Stimulated activated CD8-positive, alpha-beta memory T cell treated with anti-CD3 and anti-CD28 coated beads, Interleukin-7, amount 100 ng/mL, for 1 hour (primary cell): ENCODE measurements around the gene SPEF2.

Experiments
- DNase-seq, 2 donors: peaks; one replicate each; pipeline ENCODE4 v3.0.0-alpha.2; 2020; ENCODE audit warnings: low read depth in 2 of 2

The SPEF2 gene

GRCh38 chr5:35783551-35783950, 165.9 kb downstream of the SPEF2 start:
- DNase-seq, result no peak

- no peak for DNase-seq
Observed at GRCh38 chr5:35785601-35786085, 168.0 kb downstream of the SPEF2 start.

- no peak for DNase-seq
Observed at GRCh38 chr5:35788724-35789123, 171.1 kb downstream of the SPEF2 start.

DNA sequence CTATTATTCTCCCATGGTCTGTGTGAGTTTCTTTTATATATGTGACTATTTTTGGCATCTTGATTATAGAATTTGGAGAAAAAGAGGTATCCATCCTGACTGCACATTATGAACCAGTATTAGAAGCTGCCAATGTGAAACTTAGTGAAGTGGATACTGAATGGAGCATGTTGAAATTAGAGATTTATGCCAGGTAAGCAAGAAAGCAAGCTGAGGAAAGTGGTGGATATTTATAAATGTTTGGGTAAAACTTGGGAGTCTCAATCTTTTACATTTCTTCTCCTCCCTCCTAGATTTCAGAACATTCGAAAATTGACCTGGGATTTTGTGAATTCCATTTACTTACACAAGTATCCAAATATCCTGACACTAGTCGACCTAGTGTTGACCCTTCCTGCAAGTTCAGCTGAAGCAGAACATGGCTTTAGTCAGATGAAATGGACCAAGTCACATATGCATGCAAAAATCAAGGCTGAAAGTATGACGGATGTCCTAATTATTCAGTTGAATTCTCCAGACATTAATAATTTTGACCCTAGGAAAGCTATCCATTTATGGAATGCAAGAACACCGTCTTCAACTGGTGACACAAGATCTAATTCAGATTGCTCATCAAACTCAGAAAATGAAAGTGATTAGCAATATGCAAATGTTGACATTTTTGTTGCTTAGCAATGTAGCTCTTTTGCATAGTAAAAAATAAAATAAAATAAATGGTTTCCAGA, 172.2 kb downstream of the SPEF2 start:
- DNase-seq, result no peak

GRCh38 chr5:35790457-35790822, 172.8 kb downstream of the SPEF2 start:
- DNase-seq, result no peak

DNA sequence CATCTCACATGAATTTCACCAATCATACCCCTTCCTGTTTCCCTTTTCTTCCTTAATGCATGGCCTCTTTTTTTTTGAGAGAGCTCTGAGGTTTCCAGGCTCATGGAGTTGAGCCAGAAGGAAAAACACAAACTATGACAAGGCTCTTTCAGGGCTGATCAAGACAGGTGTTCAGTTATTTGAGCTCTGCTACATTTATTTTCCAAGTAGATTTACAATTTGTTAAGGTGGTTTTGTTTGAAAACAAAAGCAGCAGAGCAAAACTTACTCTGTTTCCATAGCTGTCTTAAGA, 176.6 kb downstream of the SPEF2 start:
- no peak for DNase-seq

- no peak for DNase-seq
Observed at GRCh38 chr5:35794684-35795375, 177.2 kb downstream of the SPEF2 start.

- DNase-seq, result no peak
Observed at GRCh38 chr5:35799181-35799580, 181.5 kb downstream of the SPEF2 start.

DNA sequence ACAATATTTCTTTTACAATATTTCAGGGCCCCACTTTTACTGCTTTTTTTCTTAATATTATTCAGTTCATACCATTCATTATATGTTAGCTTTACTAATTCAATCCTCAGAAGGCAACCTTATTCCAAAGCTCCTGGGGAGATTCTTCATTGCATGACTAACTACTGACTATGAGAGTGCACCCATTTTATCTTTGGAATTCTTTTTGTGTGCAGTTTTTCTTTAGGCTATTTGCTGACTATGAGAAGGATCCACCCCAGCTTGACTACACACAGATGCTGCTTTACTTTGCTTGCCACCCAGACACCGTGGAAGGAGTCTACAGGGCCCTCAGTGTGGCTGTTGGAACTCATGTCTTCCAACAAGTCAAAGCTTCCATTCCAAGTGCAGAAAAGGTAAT, 182.1 kb downstream of the SPEF2 start:
- no peak for DNase-seq

DNA sequence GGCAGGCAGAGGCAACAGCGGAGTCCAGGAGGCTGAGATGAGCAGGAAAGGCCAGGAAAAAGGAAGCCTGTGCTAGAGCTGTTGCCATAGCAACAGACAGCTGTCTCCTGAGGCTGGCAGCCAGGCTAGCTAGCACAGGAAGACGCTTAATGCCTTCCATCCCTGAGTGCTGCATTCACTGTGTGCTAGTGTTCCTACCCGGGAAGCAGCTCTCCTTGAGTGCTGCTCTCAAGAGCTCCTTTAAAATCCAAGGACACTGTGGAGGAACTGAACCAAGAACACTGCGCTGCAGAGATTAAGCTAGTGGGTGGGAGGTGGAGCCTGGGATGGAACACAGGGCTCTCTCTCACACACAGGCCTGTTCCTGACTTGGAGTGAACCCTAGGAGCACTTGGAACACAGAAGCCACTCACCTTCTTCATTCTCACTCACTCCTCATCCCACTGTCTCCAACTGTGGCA, 185.6 kb downstream of the SPEF2 start:
- DNase-seq, result no peak

DNA sequence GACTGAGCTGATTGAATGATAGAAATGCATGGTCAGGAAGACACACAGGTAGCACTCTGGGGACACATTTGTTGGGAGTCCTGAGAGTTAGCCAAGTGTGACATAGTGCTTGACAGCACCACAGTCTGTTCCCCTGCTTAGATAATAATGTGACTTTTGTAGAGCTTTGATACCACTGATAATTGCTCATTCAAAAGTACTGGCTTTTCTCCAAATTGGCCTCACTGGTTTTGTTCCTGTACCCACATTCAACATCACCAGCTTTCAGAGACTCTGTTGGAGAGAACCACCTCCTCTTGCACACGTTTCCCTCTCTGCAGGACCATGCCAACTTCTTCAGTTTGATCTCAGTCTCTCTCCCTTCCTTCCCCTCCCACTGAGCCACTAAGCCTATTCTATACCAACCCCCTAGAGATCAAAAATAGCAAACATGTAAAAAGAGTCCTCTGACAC, 186.6 kb downstream of the SPEF2 start:
- DNase-seq, result no peak

DNA sequence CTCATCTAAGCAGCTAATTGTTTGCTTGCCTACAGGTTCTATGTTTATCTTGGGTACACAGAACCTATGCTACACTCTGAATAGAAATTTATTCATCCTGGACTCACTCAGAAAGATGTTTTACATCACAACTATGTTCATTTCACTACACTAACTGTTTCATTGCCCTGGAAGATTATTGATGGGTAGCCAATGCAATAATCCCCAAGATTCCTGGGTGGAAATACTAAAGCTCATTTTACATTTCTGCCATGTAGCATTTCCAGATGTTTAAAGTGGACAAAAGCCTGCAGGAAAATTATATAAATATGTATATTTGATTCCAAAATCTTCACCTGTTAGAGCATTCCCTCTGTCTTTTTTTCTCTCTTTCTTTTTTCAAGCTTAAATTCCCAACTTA, 187.2 kb downstream of the SPEF2 start:
- no peak for DNase-seq

DNA sequence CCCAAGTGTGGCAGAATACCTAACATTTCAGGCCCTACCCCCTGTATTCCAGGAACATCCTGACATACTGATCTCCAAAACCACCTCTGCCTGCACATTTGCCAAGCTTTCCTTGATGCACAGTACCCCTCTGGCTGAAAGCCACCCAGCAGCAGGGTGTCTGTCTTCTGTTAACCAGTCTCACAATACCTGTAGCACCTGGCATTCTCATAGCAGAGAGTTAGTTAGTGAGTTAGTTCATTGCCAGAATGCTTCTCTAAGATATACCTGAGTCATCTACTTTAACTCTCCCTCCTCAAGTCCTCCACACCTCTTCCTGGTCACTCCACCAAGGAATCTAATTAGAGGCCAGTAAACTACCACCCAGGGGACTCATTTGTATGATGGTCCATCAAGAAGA, 192.9 kb downstream of the SPEF2 start:
- DNase-seq, result no peak

DNA sequence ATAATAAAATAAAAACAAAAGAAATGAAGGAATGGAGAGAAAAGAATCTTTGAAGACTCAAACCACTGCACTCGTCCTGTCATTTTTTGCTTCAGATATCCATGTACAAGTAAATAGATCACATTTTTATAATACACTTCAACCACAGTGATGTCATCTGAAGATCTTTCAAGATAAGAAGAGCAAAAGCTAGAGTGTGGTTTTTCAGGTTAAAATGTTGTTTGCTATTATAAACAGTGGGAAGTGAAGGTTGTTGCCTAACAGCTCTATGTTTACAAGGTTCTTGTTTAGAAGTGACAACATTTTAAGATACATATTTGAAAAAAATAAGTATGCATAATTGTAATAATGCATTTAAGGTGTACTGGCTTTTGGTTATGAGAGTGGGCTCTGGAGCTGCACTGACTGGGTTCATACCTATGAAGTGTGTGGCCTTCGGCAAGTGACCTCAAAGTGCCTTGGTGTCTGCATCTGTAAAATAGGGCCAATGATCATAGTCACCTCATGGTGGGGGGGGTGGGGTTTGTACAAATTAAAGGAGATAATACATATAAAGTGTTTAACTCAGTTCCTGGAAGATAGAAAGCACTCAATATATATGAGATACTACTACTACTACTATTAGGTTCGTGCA, 193.6 kb downstream of the SPEF2 start:
- DNase-seq, result no peak

- DNase-seq, result no peak
Observed at GRCh38 chr5:35813521-35813920, 195.9 kb downstream of the SPEF2 start.

DNA sequence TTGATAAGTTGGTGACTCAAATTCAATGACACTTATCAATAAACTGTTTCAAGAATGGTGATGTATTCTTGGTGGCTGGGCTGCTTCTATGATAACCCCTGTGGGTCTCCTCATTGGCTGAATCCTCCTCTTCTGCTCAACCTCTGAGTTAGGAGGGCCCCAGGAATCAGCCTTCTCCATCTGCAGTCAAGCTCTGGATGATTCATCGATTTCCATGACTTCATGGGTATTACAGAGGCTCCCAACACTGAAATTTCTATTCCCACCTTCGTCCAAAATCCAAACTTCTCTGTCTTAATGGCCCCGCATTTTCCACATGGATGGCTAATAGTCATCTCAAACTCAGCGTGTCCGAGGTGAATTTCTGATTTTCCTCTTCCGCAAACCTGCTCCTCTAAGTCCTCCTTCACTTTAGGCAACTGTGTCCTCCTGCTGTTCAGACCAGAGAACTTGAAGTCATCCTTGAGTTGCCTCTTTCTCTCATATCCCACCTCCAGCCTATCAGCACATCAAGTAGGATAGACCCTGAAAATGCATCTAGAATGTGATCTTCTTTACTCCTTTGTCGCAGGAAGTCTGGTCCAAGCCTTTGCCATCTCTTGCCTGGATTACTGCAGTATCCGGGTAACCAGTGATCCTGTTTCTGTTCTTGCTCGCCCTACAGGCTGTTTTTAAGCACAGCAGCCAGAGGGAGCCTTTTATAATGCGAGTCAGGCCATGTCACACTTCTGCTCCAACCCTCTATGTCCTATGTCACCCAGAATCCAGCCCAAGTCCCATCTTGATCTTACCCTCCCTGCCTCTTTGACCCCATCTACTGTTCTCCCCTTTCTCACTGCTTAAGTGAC, 197.7 kb downstream of the SPEF2 start:
- no peak for DNase-seq

- no peak for DNase-seq
Observed at GRCh38 chr5:35816881-35817521, 199.3 kb downstream of the SPEF2 start.

DNA sequence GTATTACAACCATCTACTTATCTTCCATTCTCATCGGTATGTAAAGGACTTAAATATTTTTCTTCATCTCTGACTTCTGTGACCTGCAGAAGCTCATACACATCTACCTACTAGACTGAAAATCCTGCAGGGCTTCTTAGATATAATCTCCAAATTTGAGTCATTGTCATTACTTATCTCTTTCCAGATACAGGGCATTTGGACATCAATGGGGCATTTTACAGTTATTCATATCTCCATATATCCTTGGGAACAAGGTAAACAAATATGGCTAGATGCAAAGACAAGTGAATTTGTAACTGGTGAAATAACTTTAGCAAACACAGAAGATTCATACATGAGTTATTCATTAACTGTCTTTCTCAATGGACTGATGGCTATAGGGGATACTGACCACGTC, 201.4 kb downstream of the SPEF2 start:
- DNase-seq, result no peak

DNA sequence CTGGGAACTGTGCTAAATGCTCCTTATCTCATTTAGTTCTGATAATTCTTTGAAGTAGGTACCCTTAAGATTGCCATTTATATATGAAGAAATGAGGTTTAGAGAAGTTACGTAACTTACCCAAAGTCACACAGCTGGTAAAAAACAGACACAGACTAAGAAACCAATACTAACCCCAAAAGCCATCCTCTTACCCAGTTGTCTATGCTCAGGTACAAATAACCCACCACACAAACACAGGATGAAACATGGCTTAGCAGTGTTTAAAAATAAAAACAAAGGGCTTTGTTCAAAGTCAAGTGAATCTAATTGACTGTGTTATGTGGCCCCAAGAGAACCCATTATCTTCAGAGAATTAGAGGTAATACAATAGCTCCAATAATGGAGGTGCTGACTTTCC, 202.0 kb downstream of the SPEF2 start:
- no peak for DNase-seq

- no peak for DNase-seq
Observed at GRCh38 chr5:35820735-35821134, 203.1 kb downstream of the SPEF2 start.

DNA sequence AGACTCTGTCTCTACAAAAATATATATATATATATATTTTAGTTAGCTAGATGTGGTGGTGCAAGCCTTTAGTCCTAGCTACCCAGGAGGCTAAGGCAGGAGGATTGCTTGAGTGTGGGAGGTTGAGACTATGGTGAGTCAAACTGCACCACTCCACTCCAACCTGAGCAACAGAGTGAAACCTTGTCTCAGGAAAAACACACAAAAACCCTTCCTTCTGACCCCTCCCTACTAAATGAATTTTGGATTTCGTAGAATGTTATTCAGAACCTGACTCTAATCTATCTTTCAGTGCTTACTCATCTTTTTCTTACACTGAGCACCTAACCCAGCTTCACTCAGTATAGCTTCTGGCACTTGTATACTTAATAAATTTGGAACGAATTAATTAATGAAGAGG, 203.8 kb downstream of the SPEF2 start:
- DNase-seq, result no peak

GRCh38 chr5:35822511-35822910, 204.8 kb downstream of the SPEF2 start:
- no peak for DNase-seq
